GM18511 (cell line): ENCODE measurements around the gene APBB2.
"Not testable (repeated sequence)": the region's sequence is repeated elsewhere in the genome, so short reads cannot be mapped to it uniquely, and the experiment has no call there.

Experiments used
- ATAC-seq: cut with Tn5 transposase; IDR thresholded peaks from one replicate; pipeline ENCODE4 v1.9.1; 2021; ENCODE audit warnings: mild to moderate bottlenecking, moderate library complexity; ENCODE audit not compliant: unreplicated experiment

APBB2 gene

GRCh38 chr4:41160012-41160789 is 54.1 kb downstream of the APBB2 start:
- no peak for ATAC-seq

DNA sequence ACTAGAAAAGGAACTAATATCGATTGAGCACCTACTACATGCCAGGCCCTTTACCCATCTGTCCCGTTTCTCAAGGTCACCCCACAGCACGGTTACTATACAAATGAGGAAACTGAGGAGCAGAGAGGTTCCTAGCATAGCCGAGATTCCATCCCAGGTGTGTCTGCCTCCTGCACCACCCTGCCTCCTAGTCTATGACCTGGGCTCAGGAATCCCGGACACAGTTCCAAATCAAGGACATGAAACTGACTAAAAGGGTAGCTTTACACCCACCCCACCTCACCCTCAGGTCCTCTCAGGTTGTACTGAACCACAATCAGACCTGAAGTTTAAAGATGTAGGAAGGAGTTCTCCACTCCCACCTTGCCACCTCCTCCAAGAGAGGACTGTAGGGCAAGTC is 55.6 kb downstream of the APBB2 start:
- no peak for ATAC-seq

- ATAC-seq: no peak
Observed at GRCh38 chr4:41158274-41158673, 56.1 kb downstream of the APBB2 start.

DNA sequence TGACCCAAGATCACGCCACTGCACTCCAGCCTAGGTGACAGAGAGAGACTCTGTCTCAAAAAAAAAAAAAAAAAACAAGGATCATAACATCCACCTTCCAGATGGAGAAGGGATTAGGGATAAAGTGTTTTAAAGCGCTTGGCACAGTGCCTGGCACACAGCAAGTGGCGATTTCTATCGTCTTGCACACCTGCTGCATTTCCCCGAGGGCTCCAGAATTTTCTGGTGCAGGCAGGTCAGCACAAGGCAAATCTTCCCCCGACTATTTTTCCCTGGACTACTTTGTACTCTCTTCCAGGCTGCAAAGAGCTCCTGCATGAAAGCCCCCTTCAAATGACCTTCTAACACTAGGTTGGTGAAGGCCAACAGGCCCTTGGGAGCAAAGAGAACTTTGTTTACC is 57.3 kb downstream of the APBB2 start:
- no peak for ATAC-seq

DNA sequence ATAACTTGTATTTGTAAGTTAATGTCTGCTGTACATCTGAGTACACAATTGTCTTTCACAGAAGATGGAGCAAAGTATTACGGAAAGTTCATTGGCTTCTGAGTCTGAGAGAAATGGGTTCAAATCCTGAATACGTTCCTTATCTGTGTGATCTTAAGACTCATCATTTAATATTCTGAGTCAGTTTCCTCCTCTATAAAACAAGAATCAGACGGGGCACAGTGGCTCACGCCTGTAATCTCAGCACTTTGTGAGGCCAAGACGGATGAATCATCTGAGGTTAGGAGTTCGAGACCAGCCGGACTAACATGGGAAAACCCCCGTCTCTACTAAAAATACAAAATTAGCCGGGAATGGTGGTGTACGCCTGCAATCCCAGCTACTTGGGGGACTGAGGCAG is 57.8 kb downstream of the APBB2 start:
- ATAC-seq: no peak

DNA sequence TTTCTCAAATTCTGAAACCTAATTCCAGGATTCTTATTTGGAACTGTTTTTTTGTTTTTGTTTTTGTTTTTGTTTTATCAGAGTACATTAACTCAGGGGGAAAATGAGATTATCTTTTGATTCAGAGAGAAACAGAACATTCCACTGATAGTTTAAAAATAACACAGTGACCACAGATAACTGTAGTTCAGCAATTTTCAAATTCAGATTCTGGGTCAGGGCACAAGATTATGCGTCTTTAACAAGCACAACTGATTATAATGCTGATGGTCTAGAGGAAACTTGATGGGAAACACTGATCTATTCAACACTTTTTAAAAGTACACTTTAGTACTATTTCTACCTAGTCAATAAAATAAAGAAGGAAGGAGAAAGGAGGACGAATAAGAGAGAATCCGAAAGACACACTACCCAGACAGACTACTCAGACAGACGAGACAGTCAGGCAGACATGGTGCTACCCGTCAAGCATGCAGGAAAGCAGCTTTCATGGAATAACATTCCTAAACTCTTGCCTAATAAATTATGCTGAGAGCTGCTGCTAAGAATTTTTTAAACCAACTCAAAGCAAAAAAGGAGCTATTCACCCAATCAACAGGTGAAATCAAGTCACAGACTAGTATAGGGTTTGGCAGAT is 59.0 kb downstream of the APBB2 start:
- ATAC-seq: no peak

GRCh38 chr4:41154814-41155177 is 59.5 kb downstream of the APBB2 start:
- ATAC-seq: no peak

DNA sequence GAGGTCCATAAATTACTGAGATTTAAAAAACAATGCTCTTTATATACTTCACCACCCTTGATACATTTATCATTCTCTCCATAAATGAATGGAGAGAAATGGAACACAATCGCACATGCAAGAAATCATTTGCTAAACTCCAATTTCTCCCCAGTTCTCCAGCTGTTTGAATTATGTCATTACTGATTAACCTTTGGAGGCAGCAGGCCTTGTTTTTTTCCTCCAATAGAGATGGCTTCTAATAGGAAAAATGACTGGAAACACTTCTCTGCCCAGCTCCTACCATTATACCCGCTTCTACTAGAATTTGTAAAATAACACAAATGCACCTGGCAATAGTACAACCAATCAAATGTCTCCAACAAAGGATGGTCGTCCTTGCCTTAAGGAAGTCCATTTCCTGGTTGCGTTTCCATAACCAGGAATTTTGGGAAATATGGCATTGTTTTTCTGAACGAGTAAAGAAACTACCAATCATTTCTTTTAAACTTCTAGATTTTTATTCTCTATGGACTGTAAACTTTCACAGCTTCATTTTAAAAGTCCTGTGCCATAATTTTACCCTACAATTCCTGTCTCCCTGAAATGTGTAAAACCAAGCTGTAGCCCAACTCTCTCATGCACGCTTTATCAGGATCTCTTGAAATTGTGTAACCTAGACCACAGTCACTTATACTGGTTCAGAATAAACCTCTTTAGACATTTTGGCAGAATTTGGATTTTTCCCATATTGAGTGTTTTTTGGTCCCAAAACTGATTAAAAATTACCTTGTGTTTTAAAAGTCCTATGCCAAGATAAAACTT is 60.1 kb downstream of the APBB2 start:
- ATAC-seq: no peak

- no peak for ATAC-seq
Observed at GRCh38 chr4:41150401-41150800, 63.9 kb downstream of the APBB2 start.

DNA sequence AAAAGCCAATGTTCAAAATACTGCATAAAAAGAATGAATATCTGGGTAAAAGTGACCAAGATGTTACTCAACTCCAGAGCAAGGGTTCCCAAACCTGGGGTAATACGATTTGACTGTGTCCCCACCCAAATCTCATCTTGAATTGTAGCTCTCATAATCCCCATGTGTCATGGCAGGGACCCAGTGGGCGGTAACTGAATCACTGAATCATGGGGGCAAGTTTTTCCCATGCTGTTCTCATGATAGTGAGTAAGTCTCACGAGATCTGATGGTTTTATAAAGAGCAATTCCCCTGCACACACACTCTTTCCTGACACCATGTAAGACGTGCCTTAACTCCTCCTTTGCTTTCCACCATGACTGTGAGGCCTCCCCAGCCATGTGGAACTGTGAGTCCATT is 64.8 kb downstream of the APBB2 start:
- not testable (repeated sequence) for ATAC-seq

DNA sequence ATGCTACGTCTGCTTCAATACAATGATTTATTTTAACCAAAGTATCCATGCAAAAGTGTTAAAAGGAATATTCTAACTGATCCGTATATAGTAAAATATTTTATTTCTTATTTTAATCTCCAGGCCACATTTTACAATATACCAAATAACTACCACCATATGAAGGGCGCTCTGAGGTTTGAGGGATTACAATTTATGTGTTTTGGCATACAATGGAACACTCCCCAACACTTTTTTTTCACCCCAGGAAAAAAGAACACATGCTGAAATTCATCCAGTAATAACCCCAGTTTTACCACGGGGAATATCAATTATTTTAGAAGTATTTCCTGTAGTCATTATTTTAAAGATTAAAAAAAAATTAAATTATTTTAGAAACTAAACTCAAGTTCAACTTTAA is 65.4 kb downstream of the APBB2 start:
- no peak for ATAC-seq

- ATAC-seq: no peak
Observed at GRCh38 chr4:41148292-41148691, 66.0 kb downstream of the APBB2 start.

DNA sequence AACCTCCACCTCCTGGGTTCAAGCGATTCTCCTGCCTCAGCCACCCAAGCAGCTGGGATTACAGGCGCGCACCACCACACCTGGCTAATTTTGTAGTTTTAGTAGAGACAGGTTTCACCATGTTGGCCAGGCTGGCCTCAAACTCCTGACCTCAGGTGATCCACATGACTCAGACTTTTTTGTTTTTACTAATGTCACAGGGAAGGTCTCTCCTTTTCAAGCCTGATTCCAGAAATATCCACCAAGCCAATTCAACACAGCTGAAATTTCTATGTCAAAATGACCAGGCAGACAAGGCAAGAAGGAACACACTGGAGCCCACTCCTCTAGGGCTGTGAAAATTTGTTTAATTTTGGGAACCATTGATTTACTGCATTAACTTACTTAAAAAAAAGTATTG is 66.8 kb downstream of the APBB2 start:
- not testable (repeated sequence) for ATAC-seq

DNA sequence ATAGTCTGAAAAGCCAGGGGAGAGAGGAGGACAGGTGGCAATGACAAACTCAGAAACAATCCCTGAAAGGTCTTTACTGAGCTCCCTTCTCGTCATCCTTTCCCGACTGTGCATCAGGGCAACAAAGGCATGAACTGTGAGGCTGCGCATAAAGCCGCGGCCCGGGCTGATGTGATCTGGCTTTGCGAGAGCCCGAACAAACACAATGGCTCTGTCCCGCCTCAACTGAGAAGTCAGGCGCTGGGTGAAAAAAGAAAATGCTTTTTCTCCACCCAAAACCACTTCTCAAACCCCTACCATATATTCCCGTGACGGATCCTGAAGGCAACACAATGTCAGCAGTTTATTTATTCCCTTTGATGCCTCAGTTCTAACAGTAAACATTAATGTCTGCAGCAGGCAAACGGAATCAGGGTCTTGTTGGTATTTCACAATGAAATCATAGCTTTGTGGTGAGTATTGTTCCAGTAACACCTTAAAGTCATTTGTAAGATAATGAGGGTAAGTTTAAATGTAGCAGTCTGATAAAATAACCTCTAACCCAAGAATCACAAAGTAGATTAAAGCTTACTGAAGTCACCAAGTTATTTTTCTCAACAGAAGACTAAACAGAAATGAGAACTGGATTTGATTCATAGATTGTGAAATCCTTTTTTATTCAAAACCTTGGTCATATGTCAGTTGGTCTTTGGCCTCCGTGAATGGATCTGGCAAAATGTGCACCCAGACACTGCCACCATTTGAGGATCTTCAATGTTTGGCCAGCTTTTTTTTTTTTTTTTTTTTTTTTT is 67.4 kb downstream of the APBB2 start:
- ATAC-seq: no peak

GRCh38 chr4:41146196-41146595 is 68.1 kb downstream of the APBB2 start:
- ATAC-seq: no peak

DNA sequence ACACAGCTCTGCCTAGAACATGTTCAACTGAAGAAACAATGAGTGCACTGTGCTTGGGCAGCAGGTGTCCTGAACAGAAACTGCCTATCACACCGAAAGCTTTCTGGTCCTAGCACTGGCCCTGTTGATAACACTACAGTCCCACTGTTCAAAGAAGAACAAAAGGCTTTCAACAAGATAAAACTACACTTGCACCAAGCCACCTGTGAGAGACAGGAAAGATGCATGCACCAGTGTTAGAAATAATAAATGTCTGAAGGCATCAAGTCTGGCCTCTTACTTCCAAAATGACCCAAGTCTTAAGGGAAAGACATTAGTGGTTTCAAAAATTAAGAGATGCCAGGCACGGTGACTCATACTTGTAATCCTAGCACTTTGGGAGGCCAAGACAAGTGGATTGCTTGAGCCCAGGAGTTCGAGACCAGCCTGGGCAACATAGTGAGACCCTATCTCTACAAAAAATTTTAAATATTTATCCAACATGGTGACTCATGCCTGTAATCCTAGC is 68.7 kb downstream of the APBB2 start:
- ATAC-seq: peak; percentile 80

DNA sequence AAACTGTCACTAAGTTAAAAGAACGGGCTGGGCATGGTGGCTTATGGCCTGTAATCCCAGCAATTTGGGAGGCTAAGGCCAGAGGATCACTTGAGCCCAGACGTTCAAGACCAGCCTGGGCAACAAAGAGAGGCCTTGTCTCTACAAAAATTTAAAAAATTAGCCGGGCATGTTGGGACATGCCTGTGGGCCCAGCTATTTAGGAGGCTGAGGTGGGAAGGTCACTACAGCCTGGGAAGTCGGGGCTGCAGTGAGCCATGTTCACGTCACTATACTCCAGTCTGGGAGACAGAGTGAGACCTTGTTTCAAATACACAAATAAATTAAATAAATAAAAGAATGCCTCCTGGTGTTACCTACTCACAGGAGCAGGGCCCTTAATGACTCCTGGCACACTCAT is 69.5 kb downstream of the APBB2 start:
- peak; percentile 2 for ATAC-seq

GRCh38 chr4:41144040-41144379 is 70.3 kb downstream of the APBB2 start:
- no peak for ATAC-seq

- ATAC-seq: no peak
Observed at GRCh38 chr4:41143311-41144039, 70.9 kb downstream of the APBB2 start.
